ENCODE measurements around the gene SFTPA1.
"Not testable (repeated sequence)": the region's sequence is repeated elsewhere in the genome, so short reads cannot be mapped to it uniquely, and the experiment has no call there.

DNA sequence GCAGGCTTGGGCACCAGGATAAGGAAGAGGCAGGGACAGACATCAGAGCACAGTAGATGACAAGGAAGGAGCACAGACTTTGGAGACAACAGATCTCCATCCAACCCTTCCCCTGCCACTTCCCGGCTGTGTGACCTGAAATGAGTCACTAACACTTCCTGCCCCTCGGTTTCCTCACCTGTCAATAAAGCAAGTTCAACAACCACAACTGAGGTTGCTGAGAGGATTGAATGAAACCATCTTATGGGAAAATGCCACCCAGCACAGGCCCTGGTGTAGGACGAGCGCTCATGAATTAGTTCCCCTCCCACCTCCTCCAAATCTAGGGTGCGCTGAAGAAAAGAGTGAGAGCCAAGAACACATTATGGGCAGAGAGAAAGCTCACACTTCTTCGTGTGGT is 27.8 kb upstream of the SFTPA1 start:
- TF ChIP-seq EZH2, EZH2phosphoT487 (IDR thresholded peaks at IDR 0.05): not testable (repeated sequence)
- TF ChIP-seq, protein P1, sequence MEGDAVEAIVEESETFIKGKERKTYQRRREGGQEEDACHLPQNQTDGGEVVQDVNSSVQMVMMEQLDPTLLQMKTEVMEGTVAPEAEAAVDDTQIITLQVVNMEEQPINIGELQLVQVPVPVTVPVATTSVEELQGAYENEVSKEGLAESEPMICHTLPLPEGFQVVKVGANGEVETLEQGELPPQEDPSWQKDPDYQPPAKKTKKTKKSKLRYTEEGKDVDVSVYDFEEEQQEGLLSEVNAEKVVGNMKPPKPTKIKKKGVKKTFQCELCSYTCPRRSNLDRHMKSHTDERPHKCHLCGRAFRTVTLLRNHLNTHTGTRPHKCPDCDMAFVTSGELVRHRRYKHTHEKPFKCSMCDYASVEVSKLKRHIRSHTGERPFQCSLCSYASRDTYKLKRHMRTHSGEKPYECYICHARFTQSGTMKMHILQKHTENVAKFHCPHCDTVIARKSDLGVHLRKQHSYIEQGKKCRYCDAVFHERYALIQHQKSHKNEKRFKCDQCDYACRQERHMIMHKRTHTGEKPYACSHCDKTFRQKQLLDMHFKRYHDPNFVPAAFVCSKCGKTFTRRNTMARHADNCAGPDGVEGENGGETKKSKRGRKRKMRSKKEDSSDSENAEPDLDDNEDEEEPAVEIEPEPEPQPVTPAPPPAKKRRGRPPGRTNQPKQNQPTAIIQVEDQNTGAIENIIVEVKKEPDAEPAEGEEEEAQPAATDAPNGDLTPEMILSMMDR (IDR thresholded peaks at IDR 0.05), result not testable (repeated sequence)

Measured in neural progenitor cell (in vitro differentiated cells).